ENCODE measurements around the gene ACBD3. TPM values are rescaled to one million over a fixed set of nuclear protein-coding genes. Genes with fewer than 3 reads are reported as not detected.

Gene ACBD3
- total RNA-seq, 4 donors from 2014 or later, result 33.5 to 95.8 (median 46.8) TPM

- Histone ChIP-seq H3K27ac (no peak overlapping the region), H3K4me3 (no peak overlapping the region), H3K4me1 (no peaks in the 10 kb centered on the region), H3K36me3 (no peaks in the 10 kb centered on the region), H3K27me3 (no peaks in the 10 kb centered on the region), H3K9me3 (no peaks in the 10 kb centered on the region)
- TF ChIP-seq POLR2A (IDR thresholded peaks at IDR 0.05) (no peak), CTCF (IDR thresholded peaks at IDR 0.05) (no peak)
- intact Hi-C loops (cut with DNase I; ENCODE audit: low total_unique reads), result no loop called here
- DNase-seq, result peak in 1 of 2 donors; percentile 41
Measured at GRCh38 chr1:226135059-226135651, 51.4 kb downstream of the ACBD3 start.

- Histone ChIP-seq H3K27me3 (no peaks in the 10 kb centered on the region), H3K4me3 (no peak overlapping the region), H3K27ac (no peak overlapping the region), H3K36me3 (no peaks in the 10 kb centered on the region), H3K9me3 (no peaks in the 10 kb centered on the region), H3K4me1 (no peaks in the 10 kb centered on the region)
- TF ChIP-seq CTCF (IDR thresholded peaks at IDR 0.05) (no peak), POLR2A (IDR thresholded peaks at IDR 0.05) (no peak)
- intact Hi-C loops (cut with DNase I; ENCODE audit: low total_unique reads), result no loop called here
- peak in 1 of 2 donors; percentile 13 for DNase-seq
Measured at GRCh38 chr1:226134170-226135058, 52.1 kb downstream of the ACBD3 start.

- Histone ChIP-seq H3K27me3 (no peaks in the 10 kb centered on the region), H3K4me1 (no peaks in the 10 kb centered on the region), H3K27ac (no peak overlapping the region), H3K4me3 (no peak overlapping the region), H3K9me3 (no peaks in the 10 kb centered on the region), H3K36me3 (no peaks in the 10 kb centered on the region)
- peak in 1 of 2 donors; percentile 5 for DNase-seq
- intact Hi-C loops (cut with DNase I; ENCODE audit: low total_unique reads), result no loop called here
- no peak for TF ChIP-seq POLR2A (IDR thresholded peaks at IDR 0.05)
- no peak for TF ChIP-seq CTCF (IDR thresholded peaks at IDR 0.05)
Measured at GRCh38 chr1:226133504-226134123, 52.9 kb downstream of the ACBD3 start.

GRCh38 chr1:226132728-226133503 lies 53.6 kb downstream of the ACBD3 start:
- peak in 1 of 2 donors; percentile 7 for DNase-seq
- Histone ChIP-seq H3K4me1 (no peaks in the 10 kb centered on the region), H3K36me3 (no peaks in the 10 kb centered on the region), H3K9me3 (no peaks in the 10 kb centered on the region), H3K27ac (no peak overlapping the region), H3K27me3 (no peaks in the 10 kb centered on the region), H3K4me3 (no peak overlapping the region)
- TF ChIP-seq POLR2A (IDR thresholded peaks at IDR 0.05), result no peak
- intact Hi-C loops (cut with DNase I; ENCODE audit: low total_unique reads), result no loop called here

GRCh38 chr1:226131639-226132038 lies 54.9 kb downstream of the ACBD3 start:
- Histone ChIP-seq H3K9me3 (no peaks in the 10 kb centered on the region), H3K4me1 (no peaks in the 10 kb centered on the region), H3K4me3 (no peak overlapping the region), H3K36me3 (no peaks in the 10 kb centered on the region), H3K27ac (no peak overlapping the region), H3K27me3 (no peaks in the 10 kb centered on the region)
- DNase-seq, result peak in 1 of 2 donors; percentile 2
- TF ChIP-seq POLR2A (IDR thresholded peaks at IDR 0.05) (no peak), CTCF (IDR thresholded peaks at IDR 0.05) (no peak)
- intact Hi-C loops (cut with DNase I; ENCODE audit: low total_unique reads), result no loop called here

Measured in uterus (tissue), 4 donors.